K562 (cell line): Measurements from ENCODE around the gene OTOGL. TPM values are rescaled to one million over a fixed set of nuclear protein-coding genes. Genes with fewer than 3 reads are reported as not detected.

Experiments
- ATAC-seq: fragments of 200-7000 bp; cut with Tn5 transposase; 3 replicates; pipeline ENCODE4 v1.9.1; 2020; ENCODE audit warnings: moderate library complexity
- BruUV-seq: library from RNA; stranded (reverse); fragments of 400-500 nt; replicated peaks from 2 replicates; lab custom pipeline; 2021; lab: Mats Ljungman, UMichigan
- CTCF ChIA-PET: fragments of 300-600 bp; formaldehyde crosslinking; extraction: SDS; loops from one replicate; lab custom pipeline; 2021; ENCODE audit warnings: low intra/inter-chr PET ratio; lab: Yijun Ruan, JAX
- POLR2A ChIA-PET: fragments of 300-600, 350-650 bp; sonication (Branson Sonifier 250); formaldehyde crosslinking; extraction: SDS; loops from one replicate; lab custom pipeline; 2021; ENCODE audit warnings: antibody characterized with exemption, inconsistent platforms; lab: Yijun Ruan, JAX
- DNase-seq, 4 experiments: peaks; one replicate each; pipeline versions ENCODE4 v3.0.0 to v3.0.0-alpha.2; 2011 to 2018; ENCODE audit warnings: low spot score in 3 of 4, mixed read lengths in 3 of 4; ENCODE audit errors: extremely low read depth in 1 of 4
- FAIRE-seq: peaks from 2 replicates; lab custom pipeline; 2011; peaks lifted over from hg19 to GRCh38; lab: Jason Lieb, UNC
- H2AFZ ChIP-seq: 2 replicates; pipeline ENCODE4 v1.6.0; 2011; ENCODE audit warnings: low read depth, low read length, control low read depth, inconsistent platforms
- H3K27ac ChIP-seq: fragments of 200-600 bp; 3 replicates; pipeline ENCODE4 v1.8.0; 2011; ENCODE audit warnings: low read depth, mild to moderate bottlenecking, control low read depth, inconsistent platforms, low read length, moderate library complexity, mixed read lengths; ENCODE audit errors: extremely low read depth
- H3K27me3 ChIP-seq, 2 experiments: fragments of 300-600 bp in 1 of 2; 2 replicates in 1 of 2; 3 replicates in 1 of 2; pipeline versions ENCODE4 v1.6.0 to v1.8.0; 2011; ENCODE audit warnings: inconsistent platforms in 2 of 2, low read length in 2 of 2, mild to moderate bottlenecking in 1 of 2, mixed read lengths in 1 of 2, moderate library complexity in 1 of 2; ENCODE audit not compliant: control insufficient read depth in 2 of 2, insufficient read depth in 2 of 2
- H3K36me3 ChIP-seq: fragments of 300-600 bp; 3 replicates; pipeline ENCODE4 v1.8.0; 2011; ENCODE audit warnings: mild to moderate bottlenecking, low read length, inconsistent platforms; ENCODE audit not compliant: control insufficient read depth, insufficient read depth
- H3K4me1 ChIP-seq, 2 experiments: fragments of 200-600 bp in 1 of 2; replicated peaks in 1 of 2; 2 replicates in 1 of 2; 3 replicates in 1 of 2; pipeline versions ENCODE4 v1.5.1 to v1.8.0; 2011; ENCODE audit warnings: inconsistent platforms in 2 of 2, low read length in 2 of 2, mild to moderate bottlenecking in 1 of 2, mixed read lengths in 1 of 2, moderate library complexity in 1 of 2; ENCODE audit not compliant: control insufficient read depth in 2 of 2, insufficient read depth in 2 of 2
- H3K4me2 ChIP-seq: 2 replicates; pipeline ENCODE4 v1.6.1; 2011; ENCODE audit warnings: low read length, control low read depth, inconsistent platforms, mixed read lengths; ENCODE audit not compliant: insufficient read depth
- H3K4me3 ChIP-seq: fragments of 200-600 bp; sonication (generic), shearing (Covaris generic); 2 replicates; pipeline ENCODE4 v1.5.1; 2016; ENCODE audit warnings: control low read depth, inconsistent platforms
- H3K79me2 ChIP-seq: fragments of 200-600 bp; 3 replicates; pipeline ENCODE4 v1.8.0; 2011; ENCODE audit warnings: low read length, inconsistent platforms; ENCODE audit not compliant: control insufficient read depth, insufficient read depth
- H3K9ac ChIP-seq, 2 experiments: 2 replicates each; pipeline versions ENCODE4 v1.6.0 to v1.6.1; 2011; ENCODE audit warnings: low read depth in 2 of 2, low read length in 2 of 2, control low read depth in 1 of 2, inconsistent platforms in 1 of 2, mild to moderate bottlenecking in 1 of 2, mixed read lengths in 1 of 2; ENCODE audit not compliant: insufficient read depth in 1 of 2
- H3K9me1 ChIP-seq: one replicate; pipeline ENCODE4 v1.6.0; 2011; ENCODE audit warnings: inconsistent platforms, mild to moderate bottlenecking, low read length, moderate library complexity; ENCODE audit not compliant: control insufficient read depth, insufficient read depth
- H3K9me3 ChIP-seq: replicated peaks from 2 replicates; pipeline ENCODE4 v1.5.1; 2011; ENCODE audit warnings: low read depth, low read length, inconsistent platforms; ENCODE audit not compliant: control insufficient read depth, insufficient read depth
- H4K20me1 ChIP-seq: replicated peaks from 2 replicates; pipeline ENCODE4 v1.6.1; 2011; ENCODE audit warnings: low read length, inconsistent platforms, mixed read lengths; ENCODE audit not compliant: control insufficient read depth, insufficient read depth
- KAT2B ChIP-seq: IDR thresholded peaks from one replicate; pipeline ENCODE4 v1.6.1; 2012; ENCODE audit warnings: low read depth, mild to moderate bottlenecking, control low read depth, inconsistent platforms, low read length, moderate library complexity
- MCM2 ChIP-seq: fragments of 450-650 bp; IDR thresholded peaks from 2 replicates; pipeline ENCODE4 v1.6.1; 2017; ENCODE audit warnings: low read depth, mild to moderate bottlenecking
- NCOA4 ChIP-seq: fragments of 450-650 bp; IDR thresholded peaks from 2 replicates; pipeline ENCODE4 v1.6.1; 2018; ENCODE audit warnings: mild to moderate bottlenecking; ENCODE audit not compliant: partially characterized antibody
- RCOR1 ChIP-seq, 2 experiments: IDR thresholded peaks; 2 replicates each; pipeline ENCODE4 v1.6.1; 2012; ENCODE audit warnings: low read depth in 2 of 2, low read length in 2 of 2, borderline replicate concordance in 1 of 2, improper control_type of control experiment in 1 of 2
- THRAP3 ChIP-seq: fragments of 450-650 bp; IDR thresholded peaks from 2 replicates; pipeline ENCODE4 v1.6.1; 2016; ENCODE audit warnings: mild to moderate bottlenecking, inconsistent platforms, borderline replicate concordance
- ZNF184 ChIP-seq: sonication (generic); formaldehyde crosslinking; IDR thresholded peaks from 2 replicates; pipeline ENCODE4 v1.5.0; 2020; ENCODE audit warnings: missing genetic modification reagents
- WGBS: fragments of 100-300 bp; shearing (Covaris generic); methylation state at CpG from one replicate; pipeline ENCODE4 v1.1.6; 2016; ENCODE audit warnings: low coverage, mixed read lengths; ENCODE audit not compliant: insufficient coverage; ENCODE audit errors: missing lambda C conversion rate; 5-methylcytosine and 5-hydroxymethylcytosine counted together
- in situ Hi-C: fragments of 300-500 bp; cut with MboI; formaldehyde crosslinking; loops from 4 replicates; pipeline ENCODE4 v1.15.0; 2018; ENCODE audit warnings: inconsistent platforms, mixed read lengths
- intact Hi-C: fragments of 100-400 bp; cut with micrococcal nuclease; formaldehyde crosslinking; loops from 2 replicates; pipeline ENCODE4 v1.14.2; 2022
- polyA plus RNA-seq, 8 experiments: library from polyadenylated mRNA; depleted of rRNA in 4 of 8; stranded (reverse) in 5 of 8; unstranded in 3 of 8; fragments of >200 nt; fragmentation: Nextera tagmentation in 2 of 8; fragmentation: Illumina TruSeq in 1 of 8; extraction: Ambion mirVana in 2 of 8; extraction: Trizol in 1 of 8; gene quantifications; 2 replicates each; pipeline versions ENCODE4 v1.2.1 to v1.2.3, GENCODE V29; 2011 to 2014; ENCODE audit warnings: inconsistent platforms in 1 of 8, missing spikeins in 1 of 8
- total RNA-seq, 7 experiments: library from RNA; depleted of rRNA in 6 of 7; stranded (reverse); fragments of >200 nt in 6 of 7; fragmentation: Illumina TruSeq in 2 of 7; extraction: Trizol in 2 of 7; gene quantifications; 2 replicates each; pipeline versions ENCODE4 v1.2.1 to v1.2.3, GENCODE V29; 2011 to 2021; ENCODE audit warnings: low replicate concordance in 1 of 7
- TF ChIP-seq, protein P1 (sequence below): sonication (generic); formaldehyde crosslinking; IDR thresholded peaks from 2 replicates; pipeline ENCODE4 v1.4.0; 2020; ENCODE audit warnings: mild to moderate bottlenecking, missing genetic modification reagents

Gene OTOGL
- total and polyA plus RNA-seq, 9 of the 15 experiments (the other 6 are each of a cell fraction or from before 2014, with no cell fraction given) = 0.02 to 0.03 TPM; not detected in 7

DNA sequence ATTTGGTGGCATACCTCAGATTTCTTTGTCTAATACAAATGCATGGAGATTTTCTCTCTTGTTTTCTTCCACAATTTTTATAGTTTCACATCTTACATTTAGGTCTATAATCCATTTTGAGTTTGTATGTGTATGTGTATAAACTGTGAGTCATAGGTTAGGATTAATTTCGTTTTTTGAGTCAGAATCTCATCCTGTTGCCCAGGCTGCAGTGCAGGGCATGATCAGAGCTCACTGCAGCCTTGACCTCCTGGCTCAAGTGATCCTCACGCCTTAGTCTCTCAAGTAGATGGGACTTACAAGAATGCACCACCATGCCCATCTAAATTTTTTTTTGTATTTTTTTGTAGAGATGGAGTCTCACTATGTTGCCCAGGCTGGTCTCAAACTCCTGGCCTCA is 71.6 kb downstream of the OTOGL start:
- WGBS = 0% methylated on average over 2 of the region's 2 CpGs
- H3K36me3 ChIP-seq = no peaks in the 10 kb centered on the region
- no peaks in the 10 kb centered on the region for H3K9me1 ChIP-seq
- no peak for ATAC-seq
- no peak overlapping the region for H3K4me3 ChIP-seq
- no peak overlapping the region for H2AFZ ChIP-seq
- H3K4me1 ChIP-seq = no peaks in the 10 kb centered on the region
- BruUV-seq = no TSS peak
- H3K9me3 ChIP-seq = no peaks in the 10 kb centered on the region
- H3K9ac ChIP-seq = no peak overlapping the region
- H3K4me2 ChIP-seq = no peak overlapping the region
- TF ChIP-seq, protein P1, sequence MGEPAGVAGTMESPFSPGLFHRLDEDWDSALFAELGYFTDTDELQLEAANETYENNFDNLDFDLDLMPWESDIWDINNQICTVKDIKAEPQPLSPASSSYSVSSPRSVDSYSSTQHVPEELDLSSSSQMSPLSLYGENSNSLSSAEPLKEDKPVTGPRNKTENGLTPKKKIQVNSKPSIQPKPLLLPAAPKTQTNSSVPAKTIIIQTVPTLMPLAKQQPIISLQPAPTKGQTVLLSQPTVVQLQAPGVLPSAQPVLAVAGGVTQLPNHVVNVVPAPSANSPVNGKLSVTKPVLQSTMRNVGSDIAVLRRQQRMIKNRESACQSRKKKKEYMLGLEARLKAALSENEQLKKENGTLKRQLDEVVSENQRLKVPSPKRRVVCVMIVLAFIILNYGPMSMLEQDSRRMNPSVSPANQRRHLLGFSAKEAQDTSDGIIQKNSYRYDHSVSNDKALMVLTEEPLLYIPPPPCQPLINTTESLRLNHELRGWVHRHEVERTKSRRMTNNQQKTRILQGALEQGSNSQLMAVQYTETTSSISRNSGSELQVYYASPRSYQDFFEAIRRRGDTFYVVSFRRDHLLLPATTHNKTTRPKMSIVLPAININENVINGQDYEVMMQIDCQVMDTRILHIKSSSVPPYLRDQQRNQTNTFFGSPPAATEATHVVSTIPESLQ (CRISPR knock-in tag) = no peak
- TF ChIP-seq THRAP3 = no peak
- no peak for TF ChIP-seq ZNF184 (CRISPR knock-in tag)
- no peak for TF ChIP-seq KAT2B
- no peak for TF ChIP-seq NCOA4
- no peak for TF ChIP-seq RCOR1 (IDR thresholded peaks at IDR 0.05; ENCODE audit: borderline replicate concordance in 1 of 2, low read depth in 2 of 2, low read length in 2 of 2)
- TF ChIP-seq MCM2 = no peak
- ChIA-PET POLR2A (no interaction called here), CTCF (no interaction called here)
- FAIRE-seq = no peak
- in situ Hi-C loops = no loop called here
- intact Hi-C loops = no loop called here
- H4K20me1 ChIP-seq = no peaks in the 10 kb centered on the region
- DNase-seq = no peak
- no peaks in the 10 kb centered on the region for H3K27me3 ChIP-seq
- no peak overlapping the region for H3K27ac ChIP-seq
- no peaks in the 10 kb centered on the region for H3K79me2 ChIP-seq
